PFSK-1 (cell line): ENCODE measurements around the gene LRRC71. TPM values are rescaled to one million over a fixed set of nuclear protein-coding genes. Genes with fewer than 3 reads are reported as not detected.
A peak's percentile ranks its signal among the peaks of the same experiment; 100 is the strongest.

Experiments used
- FOXP2 ChIP-seq: optimal IDR thresholded peaks from 2 replicates; pipeline ENCODE3; 2011; ENCODE audit warnings: borderline replicate concordance, control low read depth, inconsistent platforms; ENCODE audit not compliant: insufficient read depth; ENCODE audit errors: extremely low read length, extremely low read depth
- POLR2AphosphoS5 ChIP-seq: IDR thresholded peaks from 2 replicates; pipeline ENCODE4 v1.6.1; 2012; ENCODE audit warnings: low read depth, mild to moderate bottlenecking, control low read depth, low read length, moderate library complexity
- REST ChIP-seq, 2 experiments: IDR thresholded peaks; 2 replicates each; pipeline versions ENCODE4 v1.6.1 to v1.8.0; 2011 to 2012; ENCODE audit warnings: low read depth in 2 of 2, low read length in 2 of 2, control low read depth in 1 of 2, inconsistent platforms in 1 of 2, mild to moderate bottlenecking in 1 of 2, moderate library complexity in 1 of 2; ENCODE audit not compliant: insufficient read depth in 1 of 2
- SIN3A ChIP-seq: IDR thresholded peaks from 2 replicates; pipeline ENCODE4 v1.6.1; 2012; ENCODE audit warnings: mild to moderate bottlenecking, low read length, moderate library complexity, borderline replicate concordance; ENCODE audit not compliant: insufficient read depth
- TAF1 ChIP-seq: IDR thresholded peaks from 2 replicates; pipeline ENCODE4 v1.6.1; 2012; ENCODE audit warnings: low read length, control low read depth, borderline replicate concordance; ENCODE audit not compliant: insufficient read depth
- polyA plus RNA-seq: library from polyadenylated mRNA; unstranded; fragments of >200 nt; gene quantifications from one replicate; pipeline ENCODE4 v1.2.1, GENCODE V29; 2012; ENCODE audit warnings: low read depth, missing spikeins; ENCODE audit not compliant: insufficient read length

Gene LRRC71
- polyA plus RNA-seq, result not detected

GRCh38 chr1:156920233-156921052 lies at the start of gene LRRC71:
TSS of gene LRRC71 (plus strand) at chr1:156920632. CDS start at chr1:156920804, 172 bp downstream.
- TF ChIP-seq TAF1, result no peak
- peak; percentile 86 for TF ChIP-seq FOXP2
- TF ChIP-seq REST (IDR thresholded peaks at IDR 0.05; ENCODE audit: insufficient read depth in 1 of 2, low read depth in 2 of 2, low read length in 2 of 2), result no peak
- no peak for TF ChIP-seq SIN3A
- TF ChIP-seq POLR2AphosphoS5, result no peak

- TF ChIP-seq POLR2AphosphoS5 (no peak), SIN3A (no peak), TAF1 (no peak)
Observed at GRCh38 chr1:156873659-156874058, 46.8 kb upstream of the LRRC71 start.

- TF ChIP-seq POLR2AphosphoS5 (no peak), FOXP2 (no peak)
Observed at GRCh38 chr1:156874142-156874541, 46.3 kb upstream of the LRRC71 start.

- TF ChIP-seq REST (IDR thresholded peaks at IDR 0.05; ENCODE audit: insufficient read depth in 1 of 2, low read depth in 2 of 2, low read length in 2 of 2) (no peak), SIN3A (no peak), FOXP2 (no peak)
Observed at GRCh38 chr1:156874572-156875340, 45.7 kb upstream of the LRRC71 start.

GRCh38 chr1:156875341-156875615 lies 45.2 kb upstream of the LRRC71 start:
- TF ChIP-seq POLR2AphosphoS5, result no peak
- TF ChIP-seq SIN3A, result no peak
- no peak for TF ChIP-seq FOXP2
- TF ChIP-seq REST (IDR thresholded peaks at IDR 0.05; ENCODE audit: insufficient read depth in 1 of 2, low read depth in 2 of 2, low read length in 2 of 2), result no peak
- TF ChIP-seq TAF1, result no peak

- TF ChIP-seq POLR2AphosphoS5 (no peak), TAF1 (no peak)
Observed at GRCh38 chr1:156876281-156876680, 44.2 kb upstream of the LRRC71 start.
